A549 (cell line): ENCODE data around the gene PGPEP1. TPM values are rescaled to one million over a fixed set of nuclear protein-coding genes. Genes with fewer than 3 reads are reported as not detected.

Experiments used
- ATAC-seq, 2 experiments: fragments of 200-7000 bp in 1 of 2; fragments of >200 bp in 1 of 2; cut with Nextera tagmentation in 1 of 2; cut with Tn5 transposase in 1 of 2; 3 replicates each; pipeline versions ENCODE4 v1.8.0 to v1.9.1; 2018 to 2020; ENCODE audit warnings: mild to moderate bottlenecking in 1 of 2, moderate library complexity in 1 of 2
- CTCF ChIA-PET: fragments of 300-600 bp; sonication (Branson Sonifier 250); formaldehyde crosslinking; extraction: SDS; loops from one replicate; lab custom pipeline; 2021; ENCODE audit warnings: antibody characterized with exemption, inconsistent platforms; lab: Yijun Ruan, JAX
- POLR2A ChIA-PET: fragments of 350-600 bp; formaldehyde crosslinking; extraction: SDS; loops from one replicate; lab custom pipeline; 2021; ENCODE audit warnings: antibody characterized with exemption, inconsistent platforms; lab: Yijun Ruan, JAX
- DNase-seq, 2 experiments: peaks; one replicate each; pipeline versions ENCODE4 v3.0.0 to v3.0.0-alpha.2; 2011 to 2016; ENCODE audit warnings: low read depth in 1 of 2, low spot score in 1 of 2
- FAIRE-seq: peaks from 2 replicates; lab custom pipeline; 2011; peaks lifted over from hg19 to GRCh38; lab: Jason Lieb, UNC
- H3K27ac ChIP-seq, 2 experiments: fragments of >200 bp; sonication (Bioruptor Twin); formaldehyde crosslinking; 3 replicates each; pipeline ENCODE4 v1.5.1; 2016 to 2017
- H3K4me1 ChIP-seq: fragments of >200 bp; sonication (Bioruptor Twin); formaldehyde crosslinking; 3 replicates; pipeline ENCODE4 v1.6.1; 2016
- H3K4me2 ChIP-seq: fragments of >200 bp; sonication (Bioruptor Twin); formaldehyde crosslinking; 3 replicates; pipeline ENCODE4 v1.6.1; 2016
- H3K4me3 ChIP-seq: fragments of >200 bp; sonication (Bioruptor Twin); formaldehyde crosslinking; 3 replicates; pipeline ENCODE4 v1.5.1; 2016
- H3K9me3 ChIP-seq: fragments of >200 bp; sonication (Bioruptor Twin); formaldehyde crosslinking; 3 replicates; pipeline ENCODE4 v1.6.1; 2016
- BCL3 ChIP-seq: fragments of >200 bp; sonication (Bioruptor Twin); formaldehyde crosslinking; IDR thresholded peaks from 3 replicates; pipeline ENCODE4 v1.6.1; 2016
- CBX2 ChIP-seq: fragments of 200-600 bp; sonication (generic); IDR thresholded peaks from 2 replicates; pipeline ENCODE4 v1.6.1; 2016; ENCODE audit warnings: low read depth, mild to moderate bottlenecking, borderline replicate concordance
- CEBPB ChIP-seq, 2 experiments: fragments of >200 bp in 1 of 2; sonication (Bioruptor Twin) in 1 of 2; formaldehyde crosslinking in 1 of 2; IDR thresholded peaks; 2 replicates each; pipeline ENCODE4 v1.6.1; 2012 to 2016
- CHD2 ChIP-seq: fragments of 150-350 bp; IDR thresholded peaks from 2 replicates; pipeline ENCODE4 v1.6.1; 2014; ENCODE audit warnings: low read length; ENCODE audit not compliant: partially characterized antibody
- CHD4 ChIP-seq: fragments of 200-600 bp; sonication (generic); IDR thresholded peaks from 2 replicates; pipeline ENCODE4 v1.6.1; 2016; ENCODE audit warnings: antibody characterized with exemption, mild to moderate bottlenecking, borderline replicate concordance
- EHF ChIP-seq: fragments of 250-450 bp; sonication (Bioruptor Pico); IDR thresholded peaks from 2 replicates; pipeline ENCODE4 v1.5.0; 2020; ENCODE audit warnings: mild to moderate bottlenecking
- EHMT2 ChIP-seq: fragments of 200-600 bp; sonication (generic); IDR thresholded peaks from 2 replicates; pipeline ENCODE4 v1.6.1; 2016; ENCODE audit warnings: antibody characterized with exemption, low read depth, mild to moderate bottlenecking, moderate library complexity
- ELK1 ChIP-seq: fragments of 150-350 bp; IDR thresholded peaks from 2 replicates; pipeline ENCODE4 v1.6.1; 2014; ENCODE audit warnings: low read depth, mild to moderate bottlenecking, low read length
- EP300 ChIP-seq, 2 experiments: fragments of >200 bp; sonication (Bioruptor Twin); formaldehyde crosslinking; IDR thresholded peaks; 2 replicates in 1 of 2; 3 replicates in 1 of 2; pipeline ENCODE4 v1.6.1; 2016 to 2017
- FOSB ChIP-seq: fragments of 250-450 bp; sonication (Bioruptor Pico); IDR thresholded peaks from 2 replicates; pipeline ENCODE4 v1.5.0; 2020; ENCODE audit warnings: mild to moderate bottlenecking, moderate library complexity
- FOXS1 ChIP-seq: fragments of 250-450 bp; sonication (Bioruptor Pico); IDR thresholded peaks from 2 replicates; pipeline ENCODE4 v1.5.0; 2020; ENCODE audit warnings: mild to moderate bottlenecking, moderate library complexity
- HEYL ChIP-seq: fragments of 250-450 bp; sonication (Bioruptor Pico); IDR thresholded peaks from 2 replicates; pipeline ENCODE4 v1.8.0; 2021; ENCODE audit warnings: mild to moderate bottlenecking, moderate library complexity
- HOXB5 ChIP-seq: fragments of 250-450 bp; sonication (Bioruptor Pico); IDR thresholded peaks from 2 replicates; pipeline ENCODE4 v1.5.0; 2020; ENCODE audit warnings: mild to moderate bottlenecking, moderate library complexity
- JUNB ChIP-seq: fragments of >200 bp; sonication (Bioruptor Twin); formaldehyde crosslinking; IDR thresholded peaks from 2 replicates; pipeline ENCODE4 v1.6.1; 2016
- MAFK ChIP-seq: fragments of 450-650 bp; IDR thresholded peaks from 2 replicates; pipeline ENCODE4 v1.6.1; 2014; ENCODE audit not compliant: partially characterized antibody
- MAX ChIP-seq: IDR thresholded peaks from 2 replicates; pipeline ENCODE4 v1.6.1; 2012
- MAZ ChIP-seq: fragments of 150-350 bp; IDR thresholded peaks from 2 replicates; pipeline ENCODE4 v1.6.1; 2014; ENCODE audit warnings: antibody characterized with exemption, low read depth, low read length, borderline replicate concordance
- NFE2L2 ChIP-seq: fragments of 150-350 bp; conservative IDR thresholded peaks from 2 replicates; pipeline ENCODE4 v1.6.1; 2014; ENCODE audit warnings: low read length
- NPAS2 ChIP-seq: fragments of 250-450 bp; sonication (Bioruptor Pico); IDR thresholded peaks from 2 replicates; pipeline ENCODE4 v1.8.0; 2022; ENCODE audit warnings: mild to moderate bottlenecking, moderate library complexity, borderline replicate concordance
- PBX3 ChIP-seq: IDR thresholded peaks from 2 replicates; pipeline ENCODE4 v1.6.1; 2012
- POLR2A ChIP-seq: IDR thresholded peaks from 2 replicates; pipeline ENCODE4 v1.6.1; 2012; ENCODE audit warnings: mild to moderate bottlenecking, low read length
- POLR2AphosphoS2 ChIP-seq: conservative IDR thresholded peaks from 2 replicates; pipeline ENCODE4 v1.6.1; 2012; ENCODE audit warnings: low read length, improper control_type of control experiment, inconsistent platforms
- RAD21 ChIP-seq, 2 experiments: fragments of >200 bp in 1 of 2; sonication (Bioruptor Twin) in 1 of 2; formaldehyde crosslinking in 1 of 2; IDR thresholded peaks in 1 of 2; conservative IDR thresholded peaks in 1 of 2; 2 replicates in 1 of 2; 3 replicates in 1 of 2; pipeline ENCODE4 v1.6.1; 2012 to 2018; ENCODE audit warnings: inconsistent platforms in 1 of 2
- RARB ChIP-seq: fragments of 250-450 bp; sonication (Bioruptor Pico); IDR thresholded peaks from 2 replicates; pipeline ENCODE4 v1.8.0; 2021; ENCODE audit warnings: mild to moderate bottlenecking, moderate library complexity
- REST ChIP-seq: fragments of 200-600 bp; sonication (generic); IDR thresholded peaks from 2 replicates; pipeline ENCODE4 v1.6.1; 2016; ENCODE audit warnings: antibody characterized with exemption, mild to moderate bottlenecking, moderate library complexity
- TFCP2L1 ChIP-seq: fragments of 250-450 bp; sonication (Bioruptor Pico); IDR thresholded peaks from 2 replicates; pipeline ENCODE4 v1.5.0; 2021; ENCODE audit warnings: mild to moderate bottlenecking
- TP53 ChIP-seq: fragments of 250-450 bp; sonication (Bioruptor Pico); IDR thresholded peaks from 2 replicates; pipeline ENCODE4 v1.5.0; 2021; ENCODE audit warnings: mild to moderate bottlenecking, moderate library complexity
- ZNF302 ChIP-seq: fragments of 250-450 bp; sonication (Bioruptor Pico); IDR thresholded peaks from 2 replicates; pipeline ENCODE4 v1.9.0; 2021; ENCODE audit warnings: inconsistent platforms, mild to moderate bottlenecking, moderate library complexity
- WGBS: methylation state at CpG from one replicate; pipeline ENCODE4 v1.1.6; 2017; ENCODE audit errors: missing lambda C conversion rate; 5-methylcytosine and 5-hydroxymethylcytosine counted together
- polyA plus RNA-seq, 4 experiments: library from polyadenylated mRNA; depleted of rRNA in 3 of 4; stranded (reverse); fragments of >200 nt; fragmentation: RNase III in 1 of 4; extraction: RNeasy Plus Mini Kit Qiagen cat#74134 plus additional on column Dnase treatment in 1 of 4; gene quantifications; 2 replicates in 3 of 4; 3 replicates in 1 of 4; pipeline ENCODE4 v1.2.3, GENCODE V29; 2011 to 2017

The PGPEP1 gene
- polyA plus RNA-seq, 2 of the 4 experiments (the other 2 are of a cell fraction) = 5.3 to 7.1 TPM

- TF ChIP-seq CBX2 (no peak), EP300 (IDR thresholded peaks at IDR 0.05) (peak in 1 of 2 experiments; percentile 68; a peak in 3 of 5 replicates), EHMT2 (no peak), NFE2L2 (no peak), CHD4 (peak; percentile 37; the same call in 1 of the 2 replicates), FOSB (no peak), MAX (no peak), CEBPB (IDR thresholded peaks at IDR 0.05) (peak in 1 of 2 experiments; percentile 30; a peak in 2 of 4 replicates), EHF (CRISPR knock-in tag) (0 out of 2 replicates have a peak, but pooled peaks have one; percentile 58), RARB (no peak), MAFK (no peak), ELK1 (no peak)
- DNase-seq (peak in 1 of 2 experiments; percentile 79), FAIRE-seq (no peak), ATAC-seq (no peak)
- ChIA-PET CTCF (interaction anchor here (1.0 kb wide), 2 partner anchors 11 to 25 kb away, joined by 3 read pairs; no protein-coding TSS in a partner anchor), POLR2A (interaction anchor here (1.5 kb wide), 1 partner anchor 9 kb away, joined by 6 read pairs; the partner anchor contains the start of gene GDF15)
- Histone ChIP-seq H3K27ac (peak overlapping the region; percentile 99 to 100), H3K4me3 (no peak overlapping the region), H3K4me2 (peak overlapping the region; percentile 29; the same call in 2 of the 3 replicates), H3K4me1 (peaks cover 78% of the 10 kb centered on the region), H3K9me3 (no peaks in the 10 kb centered on the region)
- WGBS = 35% methylated on average over 6 of the region's 6 CpGs
Observed at GRCh38 chr19:18377026-18377425, 36.6 kb downstream of the PGPEP1 start.

GRCh38 chr19:18379803-18380747 is 39.7 kb downstream of the PGPEP1 start:
- peak overlapping the region; percentile 59 for H3K4me2 ChIP-seq
- peak; percentile 71; the same call in 1 of the 2 replicates for TF ChIP-seq JUNB
- no peak for TF ChIP-seq CHD4
- TF ChIP-seq MAZ = no peak
- peak; percentile 43; the same call in 1 of the 2 replicates for TF ChIP-seq HOXB5
- peak; percentile 84; the same call in 1 of the 3 replicates for TF ChIP-seq BCL3
- TF ChIP-seq POLR2A = no peak
- TF ChIP-seq ZNF302 (CRISPR knock-in tag) = no peak; the same call in 1 of the 2 replicates
- TF ChIP-seq HEYL = no peak; the same call in 1 of the 2 replicates
- no peak for TF ChIP-seq REST
- TF ChIP-seq NPAS2 = no peak
- TF ChIP-seq TP53 (CRISPR knock-in tag) = no peak
- TF ChIP-seq FOXS1 = 0 out of 2 replicates have a peak, but pooled peaks have one; percentile 20
- TF ChIP-seq POLR2AphosphoS2 = no peak
- TF ChIP-seq TFCP2L1 (CRISPR knock-in tag) = no peak
- TF ChIP-seq PBX3 = peak; percentile 51; the same call in 1 of the 2 replicates
- peak in 1 of 2 experiments; percentile 24; a peak in 1 of 5 replicates for TF ChIP-seq RAD21 (conservative IDR thresholded peaks at IDR 0.05 in 1 of 2, IDR thresholded peaks at IDR 0.05 in 1 of 2)
- no peak for TF ChIP-seq CHD2

More at GRCh38 chr19:18379803-18380747, 39.7 kb downstream of the PGPEP1 start:
- ATAC-seq (peak; percentile 93 to 98), DNase-seq (peak; percentile 84 to 99), FAIRE-seq (no peak)
- Histone ChIP-seq H3K27ac (peak overlapping the region; percentile 99 to 100), H3K4me3 (no peak overlapping the region), H3K9me3 (no peaks in the 10 kb centered on the region), H3K4me1 (peaks cover 73% of the 10 kb centered on the region)
- 3% methylated on average over 21 of the region's 22 CpGs for WGBS
- CTCF ChIA-PET = interaction anchor here (1.0 to 3.4 kb wide), 4 partner anchors 9 to 188 kb away, joined by 3 to 14 read pairs (median 7); no protein-coding TSS in a partner anchor
- POLR2A ChIA-PET = interaction anchor here (0.6 to 1.7 kb wide), 11 partner anchors 8 to 99 kb away, joined by 3 to 9 read pairs (median 5); no protein-coding TSS in a partner anchor
